GM23338 (cell line): ENCODE measurements around the gene RUBCN. TPM values are rescaled to one million over a fixed set of nuclear protein-coding genes. Genes with fewer than 3 reads are reported as not detected.

ENCODE experiments used
- ATAC-seq: fragments of 200-7000 bp; cut with Tn5 transposase; 3 replicates; pipeline ENCODE4 v1.9.1; 2020
- DNase-seq: peaks from one replicate; pipeline ENCODE4 v3.0.0-alpha.2; 2015; ENCODE audit warnings: low spot score
- H2AFZ ChIP-seq: fragments of 200-600 bp; sonication (generic); 2 replicates; pipeline ENCODE4 v1.8.0; 2016; ENCODE audit warnings: antibody characterized with exemption, mild to moderate bottlenecking, moderate library complexity
- H3F3A ChIP-seq: fragments of 200-600 bp; sonication (generic); replicated peaks from 2 replicates; pipeline ENCODE4 v1.8.0; 2017; ENCODE audit warnings: antibody characterized with exemption, mixed run types, low read depth
- H3K27ac ChIP-seq: fragments of 200-600 bp; sonication (generic); 2 replicates; pipeline ENCODE4 v1.6.1; 2016; ENCODE audit warnings: low read depth
- H3K27me3 ChIP-seq: fragments of 200-600 bp; sonication (generic); 2 replicates; pipeline ENCODE4 v1.8.0; 2016; ENCODE audit warnings: mild to moderate bottlenecking, mixed run types, moderate library complexity; ENCODE audit not compliant: insufficient read depth
- H3K36me3 ChIP-seq: fragments of 200-600 bp; sonication (generic); 2 replicates; pipeline ENCODE4 v1.8.0; 2016; ENCODE audit warnings: mild to moderate bottlenecking; ENCODE audit not compliant: insufficient read depth
- H3K4me1 ChIP-seq: fragments of 200-600 bp; sonication (generic); 2 replicates; pipeline ENCODE4 v1.8.0; 2016; ENCODE audit warnings: mild to moderate bottlenecking, moderate library complexity; ENCODE audit not compliant: insufficient read depth
- H3K4me2 ChIP-seq: fragments of 200-600 bp; sonication (generic); 2 replicates; pipeline ENCODE4 v1.7.1; 2017; ENCODE audit warnings: mixed run types
- H3K4me3 ChIP-seq: fragments of 200-600 bp; sonication (generic); 2 replicates; pipeline ENCODE4 v1.6.1; 2016; ENCODE audit warnings: mixed run types
- H3K79me2 ChIP-seq: fragments of 200-600 bp; sonication (generic); replicated peaks from 2 replicates; pipeline ENCODE4 v1.8.0; 2017; ENCODE audit warnings: mild to moderate bottlenecking; ENCODE audit not compliant: insufficient read depth
- H3K9me2 ChIP-seq: fragments of 200-600 bp; sonication (generic); 2 replicates; pipeline ENCODE4 v1.8.0; 2017; ENCODE audit not compliant: insufficient read depth
- H4K20me1 ChIP-seq: fragments of 200-600 bp; sonication (generic); replicated peaks from 2 replicates; pipeline ENCODE4 v1.8.0; 2017; ENCODE audit warnings: mild to moderate bottlenecking; ENCODE audit not compliant: insufficient read depth
- H3K27ac Mint-ChIP-seq: 2 replicates; pipeline ENCODE4 v1.8.0; 2020; ENCODE audit warnings: inconsistent platforms, mild to moderate bottlenecking, moderate library complexity, mixed read lengths
- H3K27me3 Mint-ChIP-seq: 3 replicates; pipeline ENCODE4 v1.8.0; 2022; ENCODE audit warnings: low read depth, mild to moderate bottlenecking, moderate library complexity, mixed read lengths, inconsistent platforms; ENCODE audit not compliant: insufficient read depth, poor library complexity
- H3K36me3 Mint-ChIP-seq: 3 replicates; pipeline ENCODE4 v1.8.0; 2021; ENCODE audit warnings: low read depth, mild to moderate bottlenecking, inconsistent platforms, moderate library complexity, mixed read lengths
- H3K4me1 Mint-ChIP-seq: 3 replicates; pipeline ENCODE4 v1.8.0; 2020; ENCODE audit warnings: mild to moderate bottlenecking, inconsistent platforms, mixed read lengths
- H3K4me3 Mint-ChIP-seq: 3 replicates; pipeline ENCODE4 v1.8.0; 2021; ENCODE audit warnings: moderate library complexity, mild to moderate bottlenecking, inconsistent platforms, mixed read lengths
- H3K9me3 Mint-ChIP-seq: 3 replicates; pipeline ENCODE4 v1.8.0; 2020; ENCODE audit warnings: moderate library complexity, mild to moderate bottlenecking, inconsistent platforms, mixed read lengths
- CREB1 ChIP-seq: fragments of 250-450 bp; sonication (Bioruptor Pico); IDR thresholded peaks from 2 replicates; pipeline ENCODE4 v1.5.0; 2020; ENCODE audit warnings: low read depth, mild to moderate bottlenecking, moderate library complexity
- CTCF ChIP-seq, 2 experiments: fragments of 200-600 bp in 1 of 2; sonication (generic) in 1 of 2; conservative IDR thresholded peaks; 2 replicates each; pipeline versions ENCODE4 v1.5.1 to v1.6.1; 2016 to 2017; ENCODE audit warnings: antibody characterized with exemption in 2 of 2, low read depth in 2 of 2, mild to moderate bottlenecking in 2 of 2, moderate library complexity in 1 of 2
- ETS1 ChIP-seq: IDR thresholded peaks from 2 replicates; pipeline ENCODE4 v1.6.1; 2016; ENCODE audit warnings: antibody characterized with exemption
- EZH2 ChIP-seq: fragments of 200-600 bp; sonication (generic); IDR thresholded peaks from one replicate; pipeline ENCODE4 v1.8.0; 2017; ENCODE audit warnings: antibody characterized with exemption, mild to moderate bottlenecking, low read depth; ENCODE audit not compliant: unreplicated experiment
- EZH2phosphoT487 ChIP-seq: fragments of 200-600 bp; sonication (generic); IDR thresholded peaks from one replicate; pipeline ENCODE4 v1.8.1; 2018; ENCODE audit warnings: antibody characterized with exemption; ENCODE audit not compliant: unreplicated experiment
- JUNB ChIP-seq: IDR thresholded peaks from one replicate; pipeline ENCODE4 v1.6.1; 2016; ENCODE audit warnings: antibody characterized with exemption; ENCODE audit not compliant: unreplicated experiment
- NANOG ChIP-seq: IDR thresholded peaks from 2 replicates; pipeline ENCODE4 v1.6.1; 2016; ENCODE audit warnings: antibody characterized with exemption, borderline replicate concordance
- POLR2AphosphoS5 ChIP-seq: IDR thresholded peaks from 2 replicates; pipeline ENCODE4 v1.6.1; 2016; ENCODE audit warnings: antibody characterized with exemption, low read depth
- REST ChIP-seq: IDR thresholded peaks from one replicate; pipeline ENCODE4 v1.6.1; 2018; ENCODE audit warnings: antibody characterized with exemption; ENCODE audit not compliant: unreplicated experiment
- STAT1 ChIP-seq: IDR thresholded peaks from one replicate; pipeline ENCODE4 v1.6.1; 2016; ENCODE audit warnings: antibody characterized with exemption; ENCODE audit not compliant: unreplicated experiment
- ZNF331 ChIP-seq: fragments of 250-450 bp; sonication (Bioruptor Pico); IDR thresholded peaks from 2 replicates; pipeline ENCODE4 v1.5.0; 2020; ENCODE audit warnings: low read depth, mild to moderate bottlenecking, moderate library complexity
- ZNF462 ChIP-seq: fragments of 250-450 bp; sonication (Bioruptor Pico); IDR thresholded peaks from 2 replicates; pipeline ENCODE4 v1.5.0; 2020; ENCODE audit warnings: mild to moderate bottlenecking, moderate library complexity
- polyA plus RNA-seq: library from polyadenylated mRNA; unstranded; fragments of >200 nt; fragmentation: Nextera tagmentation; extraction: Ambion mirVana; gene quantifications from 2 replicates; pipeline ENCODE4 v1.2.1, GENCODE V29; 2016
- total RNA-seq: library from RNA; depleted of rRNA; stranded (reverse); fragments of >200 nt; shearing (Covaris generic); gene quantifications from 2 replicates; pipeline ENCODE4 v1.2.3, GENCODE V29; 2014

The RUBCN gene
- total and polyA plus RNA-seq, 2 experiments from 2014 or later: 13.1 to 33.2 TPM

- TF ChIP-seq ZNF462 (no peak), CREB1 (no peak), JUNB (no peak), EZH2 (no peak), STAT1 (no peak), ETS1 (no peak), NANOG (no peak), ZNF331 (CRISPR knock-in tag) (no peak), EZH2phosphoT487 (no peak)
Measured at GRCh38 chr3:197746801-197747237, 10.1 kb upstream of the RUBCN start (continued).

GRCh38 chr3:197746209-197746608 is 9.5 kb upstream of the RUBCN start:
- Histone ChIP-seq H4K20me1 (no peaks in the 10 kb centered on the region), H3K4me3 (no peak overlapping the region), H3K79me2 (no peaks in the 10 kb centered on the region), H3F3A (peaks cover 10% of the 10 kb centered on the region; the same call in 1 of the 2 replicates), H3K9me2 (no peaks in the 10 kb centered on the region), H3K27me3 (peaks cover 35% of the 10 kb centered on the region), H3K27ac (no peak overlapping the region), H2AFZ (no peak overlapping the region), H3K4me1 (peaks cover 22% of the 10 kb centered on the region), H3K36me3 (no peaks in the 10 kb centered on the region), H3K4me2 (no peak overlapping the region)
- H3K9me3 Mint-ChIP-seq: no peaks in the 10 kb centered on the region
- H3K36me3 Mint-ChIP-seq: no peaks in the 10 kb centered on the region; the same call in 2 of the 3 replicates
- H3K27me3 Mint-ChIP-seq: peaks cover 19% of the 10 kb centered on the region
- no peak for ATAC-seq
- no peak overlapping the region for H3K4me3 Mint-ChIP-seq
- H3K27ac Mint-ChIP-seq: no peak overlapping the region
- no peak for DNase-seq
- H3K4me1 Mint-ChIP-seq: peaks cover 16% of the 10 kb centered on the region
- TF ChIP-seq POLR2AphosphoS5 (no peak), EZH2phosphoT487 (no peak), EZH2 (no peak), ETS1 (no peak), CTCF (conservative IDR thresholded peaks at IDR 0.05; ENCODE audit: low read depth in 2 of 2) (no peak), ZNF331 (CRISPR knock-in tag) (no peak), REST (no peak)
